Sigmoid colon (tissue), 7 donors: ENCODE measurements around the gene FGD3. TPM values are rescaled to one million over a fixed set of nuclear protein-coding genes. Genes with fewer than 3 reads are reported as not detected.
"Not testable (repeated sequence)": the region's sequence is repeated elsewhere in the genome, so short reads cannot be mapped to it uniquely, and the experiment has no call there.

Source experiments
- DNase-seq: peaks from one replicate; pipeline ENCODE4 v3.0.0-alpha.2; 2019
- H3K27ac ChIP-seq, 4 donors: fragments of 200-600 bp; sonication (generic); one replicate each; pipeline ENCODE4 v1.5.1; 2016 to 2019; ENCODE audit warnings: mild to moderate bottlenecking in 1 of 4
- H3K27me3 ChIP-seq, 3 donors: fragments of 200-600 bp; sonication (generic); one replicate each; pipeline ENCODE4 v1.5.1; 2019; ENCODE audit warnings: mild to moderate bottlenecking in 1 of 3
- H3K36me3 ChIP-seq, 4 donors: fragments of 200-600 bp; sonication (generic); one replicate each; pipeline ENCODE4 v1.5.1; 2016 to 2019
- H3K4me1 ChIP-seq, 4 donors: fragments of 200-600 bp; sonication (generic); one replicate each; pipeline ENCODE4 v1.5.1; 2017 to 2019
- H3K4me3 ChIP-seq, 4 donors: fragments of 200-600 bp; sonication (generic); one replicate each; pipeline ENCODE4 v1.5.1; 2017 to 2019; ENCODE audit warnings: mild to moderate bottlenecking in 2 of 4, moderate library complexity in 1 of 4
- H3K9me3 ChIP-seq, 4 donors: fragments of 200-600 bp in 3 of 4; sonication (generic) in 3 of 4; one replicate each; pipeline versions ENCODE4 v1.5.1 to v1.6.1; 2013 to 2019
- EP300 ChIP-seq, 4 donors: sonication (generic); formaldehyde crosslinking; IDR thresholded peaks; one replicate each; pipeline ENCODE4 v1.6.1; 2017; ENCODE audit warnings: antibody characterized with exemption in 4 of 4
- POLR2A ChIP-seq, 2 donors: fragments of 450-650 bp; IDR thresholded peaks; one replicate each; pipeline ENCODE4 v1.6.1; 2016; ENCODE audit warnings: antibody characterized with exemption in 2 of 2, mild to moderate bottlenecking in 2 of 2, moderate library complexity in 2 of 2
- POLR2AphosphoS5 ChIP-seq, 4 donors: sonication (generic); formaldehyde crosslinking; IDR thresholded peaks; one replicate each; pipeline ENCODE4 v1.6.1; 2017; ENCODE audit warnings: antibody characterized with exemption in 4 of 4
- WGBS, 2 donors: extraction: QIAGEN DNeasy Blood & Tissue Kit; methylation state at CpG; one replicate each; pipeline ENCODE4 v1.1.7; 2013; 5-methylcytosine and 5-hydroxymethylcytosine counted together
- intact Hi-C: fragments of 100-400 bp; cut with DNase I; formaldehyde crosslinking; loops from one replicate; pipeline ENCODE4 v1.15.1; 2023
- polyA plus RNA-seq, 3 donors: library from polyadenylated mRNA; stranded (reverse); fragments of 200-250 nt; gene quantifications; one replicate each; pipeline ENCODE4 v1.2.3, GENCODE V29; 2013
- total RNA-seq, 4 donors: library from RNA; depleted of rRNA; stranded (reverse); fragments of >200 nt; gene quantifications; one replicate each; pipeline ENCODE4 v1.1.0, GENCODE V29; 2016
- TF ChIP-seq, protein P1 (sequence below), 4 experiments: fragments of 450-650 bp in 3 of 4; fragments of 200-600 bp in 1 of 4; IDR thresholded peaks; one replicate each; pipeline ENCODE4 v1.5.1; 2016 to 2019; ENCODE audit warnings: antibody characterized with exemption in 4 of 4, mild to moderate bottlenecking in 3 of 4, moderate library complexity in 2 of 4
- donor health status: healthy with polysubstance abuse.
- donor health status: Bipolar disorder and iron deficiency.
- donor health status: healthy.

The FGD3 gene
- total and polyA plus RNA-seq, 7 donors: 1.8 to 18.0 (median 3.7) TPM

DNA sequence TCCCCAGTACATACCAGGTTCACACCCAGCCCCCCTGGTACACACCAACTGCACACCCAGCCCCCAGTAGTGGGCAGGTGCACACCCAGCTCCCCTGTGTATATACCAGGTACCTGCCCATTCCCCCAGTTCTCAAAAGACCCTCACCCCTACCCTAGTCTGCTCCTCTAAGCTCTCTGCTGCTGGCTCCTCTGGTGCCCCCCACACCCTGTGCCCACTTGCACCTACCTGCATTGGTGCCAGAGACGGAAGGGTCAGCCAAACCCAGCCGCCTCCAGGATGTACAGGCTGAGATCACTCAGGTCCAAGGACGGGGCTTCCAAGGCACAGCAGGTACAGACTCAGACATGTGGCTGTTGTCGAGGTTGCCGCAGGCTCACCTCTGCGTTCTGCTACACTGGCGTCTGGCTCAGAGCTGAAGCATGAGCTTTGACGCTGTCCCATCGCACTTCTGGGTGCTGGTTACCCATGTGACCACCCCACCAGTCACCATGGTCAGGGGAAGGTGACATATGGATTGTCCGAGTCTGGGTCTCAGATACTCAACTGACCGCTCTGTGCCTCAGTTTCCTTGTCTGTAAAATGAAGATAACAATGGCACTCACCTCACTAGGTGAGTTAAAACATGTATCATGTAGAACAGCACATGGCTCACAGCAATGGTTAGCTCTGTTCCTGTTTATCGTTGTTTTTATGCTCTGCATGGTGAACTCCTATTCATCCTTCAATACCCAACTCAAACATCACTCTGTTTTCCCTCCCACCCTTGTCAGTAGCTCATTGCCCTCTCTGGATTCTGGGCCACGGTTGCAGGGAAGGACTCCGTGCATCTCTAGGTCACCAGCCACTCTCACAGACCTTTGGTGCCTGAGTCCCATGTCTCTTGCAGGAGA lies 65.9 kb downstream of the FGD3 start:
- H3K9me3 ChIP-seq: no peaks in the 10 kb centered on the region
- no peaks in the 10 kb centered on the region for H3K27me3 ChIP-seq
- H3K36me3 ChIP-seq: no peaks in the 10 kb centered on the region
- no peaks in the 10 kb centered on the region for H3K4me1 ChIP-seq
- DNase-seq: peak; percentile 38
- TF ChIP-seq POLR2AphosphoS5 (IDR thresholded peaks at IDR 0.05): no peak
- TF ChIP-seq POLR2A (IDR thresholded peaks at IDR 0.05): no peak
- TF ChIP-seq, protein P1, sequence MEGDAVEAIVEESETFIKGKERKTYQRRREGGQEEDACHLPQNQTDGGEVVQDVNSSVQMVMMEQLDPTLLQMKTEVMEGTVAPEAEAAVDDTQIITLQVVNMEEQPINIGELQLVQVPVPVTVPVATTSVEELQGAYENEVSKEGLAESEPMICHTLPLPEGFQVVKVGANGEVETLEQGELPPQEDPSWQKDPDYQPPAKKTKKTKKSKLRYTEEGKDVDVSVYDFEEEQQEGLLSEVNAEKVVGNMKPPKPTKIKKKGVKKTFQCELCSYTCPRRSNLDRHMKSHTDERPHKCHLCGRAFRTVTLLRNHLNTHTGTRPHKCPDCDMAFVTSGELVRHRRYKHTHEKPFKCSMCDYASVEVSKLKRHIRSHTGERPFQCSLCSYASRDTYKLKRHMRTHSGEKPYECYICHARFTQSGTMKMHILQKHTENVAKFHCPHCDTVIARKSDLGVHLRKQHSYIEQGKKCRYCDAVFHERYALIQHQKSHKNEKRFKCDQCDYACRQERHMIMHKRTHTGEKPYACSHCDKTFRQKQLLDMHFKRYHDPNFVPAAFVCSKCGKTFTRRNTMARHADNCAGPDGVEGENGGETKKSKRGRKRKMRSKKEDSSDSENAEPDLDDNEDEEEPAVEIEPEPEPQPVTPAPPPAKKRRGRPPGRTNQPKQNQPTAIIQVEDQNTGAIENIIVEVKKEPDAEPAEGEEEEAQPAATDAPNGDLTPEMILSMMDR (IDR thresholded peaks at IDR 0.05): no peak
- TF ChIP-seq EP300 (IDR thresholded peaks at IDR 0.05): no peak
- no peak overlapping the region for H3K27ac ChIP-seq
- no peak overlapping the region for H3K4me3 ChIP-seq
- intact Hi-C loops: no loop called here
- WGBS, 2 donors: 95 to 96% methylated on average over 14 of the region's 14 CpGs

DNA sequence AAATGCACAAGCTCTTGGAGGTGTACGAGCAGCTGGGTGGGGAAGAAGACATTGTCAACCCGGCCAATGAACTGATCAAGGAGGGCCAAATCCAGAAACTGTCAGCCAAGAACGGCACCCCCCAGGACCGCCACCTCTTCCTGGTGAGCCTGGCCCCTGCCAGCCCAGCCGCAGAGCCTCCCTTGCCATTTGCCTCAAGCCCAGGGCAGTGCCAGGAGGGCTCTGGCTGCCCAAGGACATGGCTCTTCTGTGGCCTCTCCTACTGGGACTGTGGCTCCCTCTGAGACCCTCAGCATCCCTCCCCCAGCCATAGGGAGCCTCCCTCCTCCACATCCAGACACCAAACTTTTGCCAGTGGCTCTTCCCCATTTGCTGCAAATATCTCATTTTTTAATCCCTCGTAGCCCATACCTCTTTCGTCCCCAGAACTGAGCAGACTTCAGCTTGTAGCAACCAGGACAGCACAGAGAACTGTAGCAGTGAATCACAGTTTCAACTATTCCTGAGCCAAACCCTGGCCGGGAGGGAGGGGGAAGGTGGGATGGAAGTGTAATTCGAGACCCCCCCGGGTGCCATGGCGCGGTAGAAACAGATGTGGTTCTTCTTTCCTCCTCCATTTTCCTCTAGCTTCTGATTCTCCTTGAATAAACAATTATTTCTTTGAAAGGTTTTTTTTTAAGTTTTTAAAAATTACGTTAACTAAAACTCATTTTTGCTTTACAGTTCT lies 66.7 kb downstream of the FGD3 start:
- Histone ChIP-seq H3K36me3 (no peaks in the 10 kb centered on the region), H3K4me1 (no peaks in the 10 kb centered on the region), H3K4me3 (no peak overlapping the region), H3K27me3 (no peaks in the 10 kb centered on the region), H3K27ac (no peak overlapping the region), H3K9me3 (no peaks in the 10 kb centered on the region)
- DNase-seq: peak; percentile 40
- intact Hi-C loops: no loop called here
- TF ChIP-seq POLR2A (IDR thresholded peaks at IDR 0.05) (no peak), EP300 (IDR thresholded peaks at IDR 0.05) (no peak), POLR2AphosphoS5 (IDR thresholded peaks at IDR 0.05) (no peak)
- TF ChIP-seq, protein P1 (IDR thresholded peaks at IDR 0.05): no peak
- WGBS, 2 donors: 91% methylated on average over 13 of the region's 13 CpGs

DNA sequence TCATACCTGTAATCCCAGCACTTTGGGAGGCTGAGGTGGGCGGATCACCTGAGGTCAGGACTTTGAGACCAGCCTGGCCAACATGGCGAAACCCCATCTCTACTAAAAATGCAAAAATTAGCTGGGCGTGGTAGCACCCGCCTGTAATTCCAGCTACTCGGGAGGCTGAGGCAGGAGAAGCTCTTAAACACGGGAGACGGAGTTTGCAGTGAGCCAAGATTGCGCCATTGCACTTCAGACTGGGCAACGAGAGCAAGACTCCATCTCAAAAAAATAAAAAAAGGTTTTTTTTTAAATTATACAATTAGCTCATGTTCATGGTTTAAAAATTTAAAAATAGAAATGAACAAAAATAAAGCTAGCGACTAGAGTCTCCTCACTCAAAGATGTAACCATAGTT lies 67.9 kb downstream of the FGD3 start:
- H3K27ac ChIP-seq, H3K4me3 ChIP-seq, H3K9me3 ChIP-seq, H3K36me3 ChIP-seq, H3K27me3 ChIP-seq, DNase-seq, intact Hi-C loops, H3K4me1 ChIP-seq: not testable (repeated sequence)
- WGBS, 2 donors: 81 to 88% methylated on average over 10 of the region's 10 CpGs

DNA sequence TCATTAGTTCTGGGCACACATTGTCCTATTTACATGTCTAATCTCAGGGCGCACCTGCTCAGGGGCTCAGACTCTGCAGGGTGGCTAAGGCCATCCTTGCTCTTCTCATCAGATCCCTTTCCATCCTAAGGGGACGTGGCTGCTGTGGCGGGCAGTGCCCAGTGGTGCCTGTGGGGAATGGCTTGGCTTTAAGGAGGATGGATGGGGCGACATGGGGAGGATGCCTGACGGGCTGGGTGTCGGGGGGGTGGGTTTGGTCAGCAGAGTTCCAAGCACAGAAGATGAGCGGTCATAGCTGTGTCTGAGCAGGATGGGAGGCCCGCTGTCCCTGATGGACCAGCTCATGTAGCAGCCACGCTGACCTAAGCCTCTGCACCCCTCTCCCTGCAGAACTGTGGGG lies 70.3 kb downstream of the FGD3 start:
- Histone ChIP-seq H3K4me1 (no peaks in the 10 kb centered on the region), H3K36me3 (no peaks in the 10 kb centered on the region), H3K27me3 (no peaks in the 10 kb centered on the region), H3K9me3 (no peaks in the 10 kb centered on the region), H3K27ac (no peak overlapping the region), H3K4me3 (no peak overlapping the region)
- intact Hi-C loops: no loop called here
- 94 to 96% methylated on average over 9 of the region's 9 CpGs for WGBS, 2 donors
- TF ChIP-seq POLR2A (IDR thresholded peaks at IDR 0.05): no peak
- no peak for TF ChIP-seq EP300 (IDR thresholded peaks at IDR 0.05)
- TF ChIP-seq POLR2AphosphoS5 (IDR thresholded peaks at IDR 0.05): no peak
- TF ChIP-seq, protein P1 (IDR thresholded peaks at IDR 0.05): no peak
- DNase-seq: peak; percentile 42

DNA sequence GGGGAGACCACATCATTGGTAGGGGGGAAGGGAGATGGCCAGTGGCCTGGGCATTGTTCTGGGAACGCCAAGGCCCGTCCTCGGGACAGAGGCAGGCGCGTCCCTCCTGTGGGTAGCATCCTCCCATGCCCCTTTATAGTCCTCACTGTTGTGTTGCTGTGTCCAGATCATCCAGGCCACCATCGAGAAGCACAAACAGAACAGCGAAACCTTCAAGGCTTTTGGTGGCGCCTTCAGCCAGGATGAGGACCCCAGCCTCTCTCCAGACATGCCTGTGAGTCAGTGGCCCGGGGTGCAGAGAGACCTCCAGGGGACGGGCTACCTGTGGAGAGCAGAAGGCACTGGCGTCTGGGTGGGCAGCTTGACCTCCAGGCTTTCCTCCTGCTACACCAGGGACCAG lies 72.8 kb downstream of the FGD3 start:
- Histone ChIP-seq H3K4me3 (no peak overlapping the region), H3K4me1 (no peaks in the 10 kb centered on the region), H3K27me3 (no peaks in the 10 kb centered on the region), H3K9me3 (no peaks in the 10 kb centered on the region), H3K36me3 (no peaks in the 10 kb centered on the region), H3K27ac (no peak overlapping the region)
- 94 to 96% methylated on average over 11 of the region's 11 CpGs for WGBS, 2 donors
- TF ChIP-seq POLR2A (IDR thresholded peaks at IDR 0.05) (no peak), POLR2AphosphoS5 (IDR thresholded peaks at IDR 0.05) (no peak), EP300 (IDR thresholded peaks at IDR 0.05) (no peak)
- TF ChIP-seq, protein P1 (IDR thresholded peaks at IDR 0.05): no peak
- intact Hi-C loops: no loop called here
- DNase-seq: peak; percentile 43
